PC-9 (cell line): ENCODE results near the gene TTLL7.

Experiments
- CTCF ChIP-seq: fragments of 200-600 bp; sonication (generic); conservative IDR thresholded peaks from 2 replicates; pipeline ENCODE4 v1.6.1; 2017; ENCODE audit warnings: mixed run types, antibody characterized with exemption, mild to moderate bottlenecking, moderate library complexity
- EZH2 ChIP-seq: fragments of 200-600 bp; sonication (generic); IDR thresholded peaks from 2 replicates; pipeline ENCODE4 v1.8.0; 2017; ENCODE audit warnings: antibody characterized with exemption, low read depth

DNA sequence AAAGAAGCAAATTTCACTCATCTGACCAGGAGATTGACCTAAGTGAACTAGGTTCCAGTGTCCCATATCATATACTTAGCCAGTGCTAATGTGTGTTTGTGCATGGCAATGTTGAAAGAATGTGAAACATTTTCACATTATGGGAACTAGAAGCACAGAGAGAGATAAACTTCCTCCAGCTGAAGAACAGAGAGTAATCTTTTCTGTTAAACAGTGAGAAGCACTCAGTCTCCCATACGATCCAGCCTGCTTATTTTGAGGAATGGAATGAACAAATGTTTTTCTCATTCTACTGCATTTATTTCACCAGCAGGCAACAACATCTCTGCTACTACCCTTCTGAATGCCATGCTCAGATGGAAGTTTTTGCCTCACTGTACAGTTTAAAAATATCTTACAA, 170.5 kb downstream of the TTLL7 start:
- TF ChIP-seq CTCF (no peak), EZH2 (no peak)
